Measurements from ENCODE around the gene CPNE6.
"Not testable (repeated sequence)": the region's sequence is repeated elsewhere in the genome, so short reads cannot be mapped to it uniquely, and the experiment has no call there.

The CPNE6 gene

DNA sequence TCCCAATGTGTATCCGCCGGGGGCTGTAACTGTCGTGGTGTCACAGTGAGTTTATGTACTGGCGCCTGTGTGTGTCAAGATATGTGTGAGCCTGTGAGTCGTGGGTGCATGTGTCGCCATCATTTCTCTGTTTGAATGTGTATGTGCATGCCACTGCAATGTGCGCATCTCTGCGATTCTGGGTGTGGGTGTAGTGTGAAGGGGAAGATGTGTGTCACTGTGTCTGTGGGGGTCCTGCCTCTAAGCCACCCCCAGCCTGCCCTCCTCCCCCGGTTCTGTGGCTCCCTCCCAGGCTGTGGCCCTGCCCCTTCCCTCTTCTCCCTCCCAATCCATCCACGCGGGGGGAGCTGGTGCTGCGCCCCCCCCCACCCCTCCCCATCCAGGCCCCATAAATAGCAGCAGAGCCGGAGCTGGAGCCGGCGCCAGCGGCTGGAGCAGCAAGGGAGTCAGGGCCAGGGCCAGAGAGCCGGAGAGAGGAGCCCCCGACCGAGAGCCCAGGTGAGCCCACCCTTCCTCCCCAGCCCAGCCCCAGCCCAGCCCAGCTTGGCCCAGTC, at the start of gene CPNE6:
TSS of gene CPNE6 (plus strand) at position 419 of the 554 bp plus-strand sequence. CDS start 1,375 bp downstream, outside the sequence.
- no peak within 1 kb of the TSS for H3K4me3 Mint-ChIP-seq
- no peaks in the 10 kb centered on the region for H3K9me3 Mint-ChIP-seq
- no peaks in the 10 kb centered on the region for H3K36me3 Mint-ChIP-seq (ENCODE audit: low read depth)
- H3K27me3 Mint-ChIP-seq, result peaks cover 5% of the 10 kb centered on the region
- DNase-seq, result peak; percentile 48
- H3K4me1 Mint-ChIP-seq, result peaks cover 17% of the 10 kb centered on the region
- ATAC-seq, result peak; percentile 90
- H3K27ac Mint-ChIP-seq, result no peak within 1 kb of the TSS

DNA sequence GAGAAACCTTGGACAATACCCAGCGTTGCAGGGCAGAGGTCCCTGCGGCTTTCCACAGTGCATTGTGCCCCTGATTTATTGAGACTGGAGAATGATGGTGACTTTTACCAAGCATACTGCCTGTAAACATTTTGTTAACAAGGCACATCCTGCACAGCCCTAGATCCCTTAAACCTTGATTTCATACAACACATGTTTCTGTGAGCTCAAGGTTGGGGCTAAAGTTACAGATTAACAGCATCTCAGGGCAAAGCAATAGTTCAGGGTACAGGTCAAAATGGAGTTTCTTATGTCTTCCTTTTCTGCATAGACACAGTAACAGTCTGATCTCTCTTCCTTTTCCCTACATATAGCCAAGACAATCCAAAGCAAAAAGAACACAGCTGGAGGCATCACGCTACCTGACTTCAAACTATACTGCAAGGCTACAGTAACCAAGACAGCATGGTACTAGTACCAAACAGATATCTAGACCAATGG, 46.4 kb upstream of the CPNE6 start:
- not testable (repeated sequence) for H3K36me3 Mint-ChIP-seq (ENCODE audit: low read depth); H3K9me3 Mint-ChIP-seq; H3K27ac Mint-ChIP-seq; ATAC-seq; H3K4me3 Mint-ChIP-seq; H3K4me1 Mint-ChIP-seq; DNase-seq; H3K27me3 Mint-ChIP-seq

DNA sequence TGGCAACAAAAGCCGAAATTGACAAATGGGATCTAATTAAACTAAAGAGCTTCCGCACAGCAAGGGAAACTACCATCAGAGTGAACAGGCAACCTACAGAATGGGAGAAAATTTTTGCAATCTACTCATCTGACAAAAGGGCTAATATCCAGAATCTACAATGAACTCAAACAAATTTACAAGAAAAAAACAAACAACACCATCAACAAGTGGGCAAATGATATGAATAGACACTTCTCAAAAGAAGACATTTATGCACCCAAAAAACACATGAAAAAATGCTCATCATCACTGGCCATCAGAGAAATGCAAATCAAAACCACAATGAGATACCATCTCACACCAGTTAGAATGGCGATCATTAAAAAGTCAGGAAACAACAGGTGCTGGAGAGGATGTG, 41.7 kb upstream of the CPNE6 start:
- H3K27me3 Mint-ChIP-seq, ATAC-seq, DNase-seq: not testable (repeated sequence)

DNA sequence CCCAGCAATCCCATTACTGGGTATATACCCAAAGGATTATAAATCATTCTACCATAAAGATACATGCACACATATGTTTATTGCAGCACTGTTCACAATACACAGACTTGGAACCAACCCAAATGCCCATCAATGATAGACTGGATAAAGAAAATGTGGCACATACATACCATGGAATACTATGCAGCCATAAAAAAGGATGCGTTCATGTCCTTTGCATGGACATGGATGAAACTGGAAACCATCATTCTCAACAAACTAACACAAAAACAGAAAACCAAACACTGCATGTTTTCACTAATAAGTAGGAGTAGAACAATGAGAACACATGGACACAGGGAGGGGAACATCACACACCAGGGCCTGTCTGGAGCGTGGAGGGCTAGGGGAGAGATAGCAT, 40.0 kb upstream of the CPNE6 start:
- H3K9me3 Mint-ChIP-seq, result peaks cover 14% of the 10 kb centered on the region
- not testable (repeated sequence) for H3K27me3 Mint-ChIP-seq; H3K4me3 Mint-ChIP-seq; DNase-seq; H3K36me3 Mint-ChIP-seq (ENCODE audit: low read depth); H3K27ac Mint-ChIP-seq; H3K4me1 Mint-ChIP-seq; ATAC-seq

More for the DNA sequence above, 41.7 kb upstream of the CPNE6 start:
- peaks cover 14% of the 10 kb centered on the region for H3K9me3 Mint-ChIP-seq
- not testable (repeated sequence) for H3K4me1 Mint-ChIP-seq; H3K27ac Mint-ChIP-seq; H3K4me3 Mint-ChIP-seq; H3K36me3 Mint-ChIP-seq (ENCODE audit: low read depth)

DNA sequence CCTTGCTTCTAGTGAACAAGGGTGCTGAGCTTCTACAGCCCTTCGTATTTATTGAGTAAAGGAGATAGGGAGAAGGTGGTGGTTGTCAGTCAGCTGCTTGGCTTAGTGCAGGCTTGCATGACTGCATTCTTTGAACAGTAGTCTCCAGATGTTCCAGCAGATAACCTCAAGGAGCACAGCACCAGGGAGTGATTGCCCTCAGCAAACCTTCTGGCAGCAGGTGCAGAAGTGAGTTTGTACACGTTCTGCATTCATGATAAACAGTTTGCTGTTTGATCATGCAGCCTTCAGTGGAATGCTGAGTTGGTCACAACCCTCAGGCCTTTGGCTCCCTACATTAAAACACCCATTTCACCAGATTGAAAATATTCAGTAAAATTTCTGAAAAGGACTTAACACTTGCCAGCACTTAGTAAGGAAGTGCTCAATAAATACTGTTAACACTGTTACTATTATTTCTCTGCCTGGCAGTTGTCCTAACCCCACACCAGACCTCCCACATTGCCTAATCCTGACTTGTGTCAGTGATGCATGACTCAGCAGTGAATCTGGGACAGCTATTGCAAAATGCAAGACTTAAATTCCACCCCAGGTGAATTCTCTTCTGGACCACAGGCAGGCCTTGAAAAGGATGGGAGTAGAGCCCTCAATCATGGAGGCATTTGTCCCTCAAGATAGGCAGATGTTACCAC, 38.5 kb upstream of the CPNE6 start:
- Mint-ChIP-seq H3K27ac (no peak overlapping the region), H3K4me1 (peaks cover 14% of the 10 kb centered on the region), H3K27me3 (peaks cover 2% of the 10 kb centered on the region), H3K36me3 (ENCODE audit: low read depth) (no peaks in the 10 kb centered on the region), H3K9me3 (peaks cover 14% of the 10 kb centered on the region), H3K4me3 (no peak overlapping the region)
- ATAC-seq, result no peak
- no peak for DNase-seq

DNA sequence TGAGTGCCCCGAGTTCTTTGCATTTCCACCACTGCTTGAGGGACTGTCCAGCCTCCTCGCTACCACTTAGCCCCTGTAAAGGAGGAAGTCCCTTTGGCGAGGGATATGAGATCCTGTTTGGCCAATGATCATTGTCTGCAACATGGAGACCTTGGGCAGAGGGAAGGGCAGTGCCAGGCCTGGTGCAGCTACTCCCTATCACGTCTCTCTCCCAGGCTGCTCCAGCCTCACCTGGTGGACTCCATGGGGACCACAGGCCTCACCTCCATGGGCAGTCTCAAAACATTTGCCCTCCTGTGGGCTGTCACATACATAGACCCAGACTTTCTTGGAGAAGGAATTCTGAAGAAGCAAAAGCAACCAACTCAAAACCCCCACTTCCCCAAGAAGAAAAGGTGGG, 35.6 kb upstream of the CPNE6 start:
- not testable (repeated sequence) for H3K27me3 Mint-ChIP-seq; ATAC-seq; DNase-seq; H3K36me3 Mint-ChIP-seq (ENCODE audit: low read depth)
- Mint-ChIP-seq H3K9me3 (peaks cover 14% of the 10 kb centered on the region), H3K27ac (peak overlapping the region; percentile 35), H3K4me1 (peaks cover 14% of the 10 kb centered on the region), H3K4me3 (peak overlapping the region; percentile 94)

DNA sequence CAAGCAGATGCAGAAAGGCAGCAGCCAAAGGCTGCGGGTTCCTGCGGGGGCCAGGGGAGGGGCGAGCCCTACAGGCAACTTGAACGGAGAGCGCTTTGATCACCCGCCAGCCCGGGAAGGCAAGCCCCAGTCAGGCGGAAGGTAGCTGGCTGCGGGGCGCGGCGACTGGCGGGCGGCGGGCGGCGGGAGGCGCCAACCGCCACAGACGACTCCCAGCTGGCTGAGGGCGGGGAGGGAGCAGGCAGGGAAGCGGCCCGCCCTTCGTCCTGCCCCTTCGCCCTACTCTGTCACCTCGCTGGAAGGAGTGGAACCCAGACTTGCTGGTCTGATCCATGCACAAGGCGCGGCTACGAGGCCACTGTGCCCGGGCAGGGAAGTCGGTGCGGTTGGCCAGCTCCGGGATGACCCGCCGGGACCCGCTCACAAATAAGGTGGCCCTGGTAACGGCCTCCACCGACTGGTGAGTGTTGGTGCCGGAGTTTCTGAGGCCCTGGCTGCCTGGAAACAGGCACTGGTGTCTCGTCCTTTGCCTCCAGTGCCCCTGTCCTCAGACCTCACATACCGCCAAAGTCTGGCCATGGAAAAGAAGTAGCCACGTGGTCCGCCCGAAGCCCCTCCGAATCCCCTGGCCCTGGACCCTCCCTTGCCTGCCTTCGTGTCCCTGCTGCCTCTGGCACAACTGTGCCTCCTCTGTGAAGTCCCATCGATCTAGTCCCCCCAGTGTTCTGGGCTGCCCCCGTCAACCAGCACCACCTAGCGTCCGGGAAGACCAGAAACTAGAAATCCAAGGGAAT, 35.0 kb upstream of the CPNE6 start:
- Mint-ChIP-seq H3K27ac (peak overlapping the region; percentile 95), H3K4me1 (peaks cover 14% of the 10 kb centered on the region), H3K9me3 (peaks cover 8% of the 10 kb centered on the region), H3K36me3 (ENCODE audit: low read depth) (no peaks in the 10 kb centered on the region), H3K27me3 (peaks cover 2% of the 10 kb centered on the region), H3K4me3 (peak overlapping the region; percentile 94)
- ATAC-seq, result peak; percentile 88
- DNase-seq, result peak; percentile 73

DNA sequence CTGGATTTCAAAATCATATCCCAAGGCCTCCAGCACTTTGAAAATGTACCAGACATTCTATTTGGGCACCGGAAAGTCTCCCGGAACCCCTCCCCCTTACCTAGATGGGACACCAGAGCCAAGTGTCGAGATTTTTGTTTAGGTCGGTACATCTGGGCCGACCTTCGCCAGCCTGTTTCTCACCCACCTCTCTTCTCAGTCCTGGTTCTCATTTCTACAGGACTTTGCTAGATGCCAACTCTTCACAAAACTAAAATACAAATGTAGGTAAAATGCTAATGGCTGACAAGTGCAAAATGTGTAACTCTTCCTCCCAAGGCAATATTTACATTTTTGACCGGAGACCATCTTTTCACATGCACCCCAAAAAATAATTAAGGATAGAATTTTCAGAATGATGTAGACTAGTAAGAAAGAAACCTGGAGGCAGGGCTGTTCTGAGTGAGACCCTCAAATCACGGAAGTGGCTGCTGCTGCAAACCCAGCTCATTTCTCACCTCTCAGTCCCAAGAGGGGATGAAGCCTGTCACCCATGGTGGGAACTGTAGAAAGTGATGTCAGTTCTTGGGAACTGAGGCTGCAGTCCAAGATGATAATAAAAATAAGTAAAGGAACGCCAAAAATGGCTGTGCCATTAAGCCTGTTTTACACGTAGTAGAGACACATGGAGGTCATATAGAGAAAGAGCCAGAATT, 34.3 kb upstream of the CPNE6 start:
- peak overlapping the region; percentile 94 for H3K4me3 Mint-ChIP-seq
- H3K27me3 Mint-ChIP-seq; ATAC-seq; DNase-seq; H3K36me3 Mint-ChIP-seq (ENCODE audit: low read depth); H3K9me3 Mint-ChIP-seq: not testable (repeated sequence)
- peaks cover 14% of the 10 kb centered on the region for H3K4me1 Mint-ChIP-seq
- H3K27ac Mint-ChIP-seq, result peak overlapping the region; percentile 95

DNA sequence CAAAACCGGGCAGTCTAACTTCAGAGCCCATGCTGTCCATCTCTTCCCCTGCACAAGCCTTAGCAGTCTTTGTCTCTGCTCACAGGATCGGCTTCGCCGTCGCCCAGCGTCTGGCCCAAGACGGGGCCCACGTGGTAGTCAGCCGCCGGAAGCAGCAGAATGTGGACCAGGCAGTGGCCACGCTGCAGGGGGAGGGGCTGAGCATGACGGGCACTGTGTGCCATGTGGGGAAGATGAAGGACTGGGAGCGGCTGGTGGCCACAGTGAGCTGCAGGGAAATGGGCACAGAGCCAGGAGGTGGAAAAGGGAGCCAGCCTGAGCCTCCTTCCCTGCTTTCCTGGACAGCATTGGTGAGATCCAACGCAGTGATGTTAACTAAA, 33.7 kb upstream of the CPNE6 start:
- ATAC-seq, result no peak
- no peaks in the 10 kb centered on the region for H3K36me3 Mint-ChIP-seq (ENCODE audit: low read depth)

DNA sequence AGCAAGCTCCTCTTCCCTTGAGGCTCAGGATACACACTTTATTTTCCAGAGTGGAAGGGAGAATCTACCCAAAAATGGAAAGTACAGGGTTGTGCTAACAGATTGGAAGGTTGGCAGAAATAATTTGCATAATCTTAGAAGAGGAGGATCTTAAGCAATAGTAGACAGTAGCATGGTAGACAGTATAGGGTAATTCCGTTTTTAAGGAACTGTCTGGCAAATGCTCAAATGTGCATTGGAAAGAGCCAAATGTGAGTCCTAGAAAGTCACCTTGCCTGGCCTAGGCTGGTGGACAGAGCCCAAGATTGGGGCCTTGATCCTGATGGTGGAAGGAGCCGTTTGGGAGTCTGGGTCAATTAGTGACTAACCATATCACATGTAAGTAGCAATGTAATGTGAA, 32.7 kb upstream of the CPNE6 start:
- DNase-seq (no peak), ATAC-seq (no peak)
- Mint-ChIP-seq H3K27ac (no peak overlapping the region), H3K9me3 (no peaks in the 10 kb centered on the region), H3K4me3 (no peak overlapping the region), H3K27me3 (peaks cover 3% of the 10 kb centered on the region), H3K4me1 (peaks cover 14% of the 10 kb centered on the region), H3K36me3 (ENCODE audit: low read depth) (no peaks in the 10 kb centered on the region)

More for the DNA sequence above, 33.7 kb upstream of the CPNE6 start:
- Mint-ChIP-seq H3K9me3 (no peaks in the 10 kb centered on the region), H3K4me3 (no peak overlapping the region), H3K27ac (no peak overlapping the region), H3K4me1 (peaks cover 14% of the 10 kb centered on the region), H3K27me3 (peaks cover 3% of the 10 kb centered on the region)
- DNase-seq, result no peak

DNA sequence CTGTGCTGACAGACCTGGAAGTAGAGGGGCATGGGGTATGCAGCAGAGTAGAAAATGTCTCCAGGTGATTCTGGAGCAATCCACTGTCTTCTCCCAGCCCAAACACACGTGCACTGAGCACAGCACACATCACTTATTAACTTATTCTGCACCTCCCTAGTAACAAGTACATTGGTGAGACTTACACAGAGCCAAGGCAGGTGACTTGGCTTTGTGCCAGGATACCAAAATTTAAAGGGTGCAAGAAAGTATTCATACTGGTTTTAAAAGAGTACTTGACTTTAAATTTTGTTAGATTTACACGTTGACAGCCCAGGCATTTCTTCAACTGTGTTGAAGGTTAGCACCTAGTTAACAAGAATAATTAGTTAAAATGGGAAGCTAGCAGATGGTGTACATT, 30.7 kb upstream of the CPNE6 start:
- DNase-seq, result no peak
- H3K27ac Mint-ChIP-seq, result no peak overlapping the region
- H3K4me1 Mint-ChIP-seq, result peaks cover 25% of the 10 kb centered on the region
- no peak for ATAC-seq
- H3K4me3 Mint-ChIP-seq, result no peak overlapping the region
- H3K9me3 Mint-ChIP-seq, result no peaks in the 10 kb centered on the region
- no peaks in the 10 kb centered on the region for H3K36me3 Mint-ChIP-seq (ENCODE audit: low read depth)
- peaks cover 3% of the 10 kb centered on the region for H3K27me3 Mint-ChIP-seq

DNA sequence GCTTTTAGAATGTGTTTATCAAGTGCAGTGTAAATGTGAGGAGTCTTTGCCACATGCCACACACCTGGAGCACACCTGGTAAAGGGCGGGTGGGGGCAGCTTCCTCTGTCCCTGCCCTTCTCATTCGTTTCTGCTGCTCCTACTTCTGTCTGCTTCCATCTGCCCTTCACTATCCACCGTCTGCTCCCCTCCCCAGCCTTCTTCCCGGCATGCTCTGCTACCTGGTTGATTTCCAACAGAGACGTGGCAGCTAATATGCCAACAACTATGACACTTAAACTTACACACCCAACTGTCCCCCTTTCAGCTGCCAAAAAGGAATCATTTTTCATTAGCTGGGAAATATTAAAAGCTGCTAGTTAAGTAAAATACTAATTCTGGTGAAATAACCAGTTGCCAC, 28.6 kb upstream of the CPNE6 start:
- no peak for ATAC-seq
- no peak for DNase-seq
- H3K4me3 Mint-ChIP-seq, result no peak overlapping the region
- H3K9me3 Mint-ChIP-seq, result no peaks in the 10 kb centered on the region
- peaks cover 11% of the 10 kb centered on the region for H3K4me1 Mint-ChIP-seq
- H3K36me3 Mint-ChIP-seq (ENCODE audit: low read depth), result no peaks in the 10 kb centered on the region
- peaks cover 3% of the 10 kb centered on the region for H3K27me3 Mint-ChIP-seq
- no peak overlapping the region for H3K27ac Mint-ChIP-seq

DNA sequence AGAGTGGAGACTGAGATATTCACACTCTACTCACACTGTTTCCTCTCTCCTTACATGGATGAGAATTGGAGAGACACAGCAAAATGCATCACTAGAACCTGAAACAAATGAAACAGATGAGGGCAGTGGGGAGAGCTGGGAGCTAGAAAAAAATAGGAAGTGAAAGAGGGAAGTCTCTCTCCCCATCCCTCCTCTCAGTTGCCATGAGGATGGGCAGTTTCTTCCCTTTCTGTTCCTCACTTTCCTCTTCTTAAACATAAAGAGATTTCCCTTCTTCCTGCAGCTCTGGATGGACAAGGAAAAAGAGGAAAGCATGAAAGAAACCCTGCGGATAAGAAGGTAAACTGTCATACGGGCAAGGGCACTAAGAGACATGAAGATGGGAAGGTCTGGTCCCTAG, 22.4 kb upstream of the CPNE6 start:
- not testable (repeated sequence) for ATAC-seq; H3K4me3 Mint-ChIP-seq; H3K36me3 Mint-ChIP-seq (ENCODE audit: low read depth); DNase-seq; H3K9me3 Mint-ChIP-seq; H3K27ac Mint-ChIP-seq
- H3K27me3 Mint-ChIP-seq, result peaks cover 21% of the 10 kb centered on the region
- peaks cover 36% of the 10 kb centered on the region for H3K4me1 Mint-ChIP-seq

DNA sequence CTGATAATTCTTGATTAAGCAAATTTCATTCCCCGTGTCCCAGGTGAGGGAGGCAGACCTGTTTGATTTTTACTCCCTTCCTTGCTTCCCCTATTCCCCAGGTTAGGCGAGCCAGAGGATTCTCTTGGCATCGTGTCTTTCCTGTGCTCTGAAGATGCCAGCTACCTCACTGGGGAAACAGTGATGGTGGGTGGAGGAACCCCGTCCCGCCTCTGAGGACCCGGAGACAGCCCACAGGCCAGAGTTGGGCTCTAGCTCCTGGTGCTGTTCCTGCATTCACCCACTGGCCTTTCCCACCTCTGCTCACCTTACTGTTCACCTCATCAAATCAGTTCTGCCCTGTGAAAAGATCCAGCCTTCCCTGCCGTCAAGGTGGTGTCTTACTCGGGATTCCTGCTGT, 20.6 kb upstream of the CPNE6 start:
- H3K36me3 Mint-ChIP-seq (ENCODE audit: low read depth), result not testable (repeated sequence)

More for the DNA sequence above, 20.6 kb upstream of the CPNE6 start:
- Mint-ChIP-seq H3K4me3 (peak overlapping the region; percentile 70), H3K27me3 (peaks cover 26% of the 10 kb centered on the region), H3K4me1 (peaks cover 30% of the 10 kb centered on the region), H3K27ac (peak overlapping the region; percentile 68)
- DNase-seq, ATAC-seq, H3K9me3 Mint-ChIP-seq: not testable (repeated sequence)

Measured in activated naive CD8-positive, alpha-beta T cell treated with anti-CD3 and anti-CD28 coated beads, Interleukin-2, amount 50 U/mL, for 24 hours (primary cell).